ENCODE results near the gene HHLA2. TPM values are rescaled to one million over a fixed set of nuclear protein-coding genes. Genes with fewer than 3 reads are reported as not detected.

Gene HHLA2
- total RNA-seq, 1 donor from 2014 or later = not detected

DNA sequence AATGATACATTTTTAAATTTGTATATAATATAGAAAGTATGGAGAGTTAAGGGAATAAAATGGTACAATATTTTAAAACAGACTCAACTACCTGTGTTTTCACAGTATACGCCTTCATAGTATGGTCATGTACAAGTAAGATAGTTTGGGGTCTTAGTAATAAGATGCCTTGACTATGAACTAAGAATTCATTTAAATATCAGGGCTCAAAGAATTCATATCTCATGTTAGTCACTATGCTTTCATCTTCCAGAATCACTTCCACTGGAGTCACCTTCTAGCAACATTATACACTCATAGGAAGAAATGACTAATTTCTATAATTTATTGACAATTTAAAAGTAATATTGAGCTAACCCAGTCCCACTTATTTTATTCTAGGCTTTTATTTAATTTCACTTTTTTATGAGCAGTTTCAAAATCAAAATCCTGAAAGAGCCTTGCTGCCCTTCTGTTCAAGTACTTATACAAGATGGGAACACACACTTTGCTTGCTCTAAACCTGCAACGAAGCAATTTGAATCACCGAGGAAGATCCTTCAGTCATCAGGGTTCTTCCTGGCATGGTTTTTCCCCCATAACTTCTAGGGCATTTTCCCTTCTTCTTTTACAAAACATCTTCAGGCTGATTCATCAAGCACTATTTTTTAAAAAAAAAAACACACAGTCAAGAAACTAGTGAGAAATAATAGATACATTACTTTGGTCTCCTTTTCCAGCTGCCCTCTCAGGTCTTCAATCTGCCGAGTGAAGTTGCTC, 119.9 kb downstream of the HHLA2 start:
- no peak for DNase-seq (ENCODE audit: low read depth, low spot score)

- DNase-seq (ENCODE audit: low read depth, low spot score) = no peak
Observed at GRCh38 chr3:108420926-108421325, 124.6 kb downstream of the HHLA2 start.

Other genes with a start within 250 kb of the HHLA2 start
- 46.2 and 79.4 TPM in 2 replicates for gene CD47, start 205.5 kb upstream of the HHLA2 start, total RNA-seq
- gene IFT57, start 74.1 kb upstream of the HHLA2 start, total RNA-seq = 41.7 and 53.7 TPM in 2 replicates
- 0.21 and 0.26 TPM in 2 replicates for gene MYH15, start 214.0 kb downstream of the HHLA2 start, total RNA-seq

Data from pulmonary artery endothelial cell (primary cell).